ENCODE measurements around the gene SYNPR.

The SYNPR gene

DNA sequence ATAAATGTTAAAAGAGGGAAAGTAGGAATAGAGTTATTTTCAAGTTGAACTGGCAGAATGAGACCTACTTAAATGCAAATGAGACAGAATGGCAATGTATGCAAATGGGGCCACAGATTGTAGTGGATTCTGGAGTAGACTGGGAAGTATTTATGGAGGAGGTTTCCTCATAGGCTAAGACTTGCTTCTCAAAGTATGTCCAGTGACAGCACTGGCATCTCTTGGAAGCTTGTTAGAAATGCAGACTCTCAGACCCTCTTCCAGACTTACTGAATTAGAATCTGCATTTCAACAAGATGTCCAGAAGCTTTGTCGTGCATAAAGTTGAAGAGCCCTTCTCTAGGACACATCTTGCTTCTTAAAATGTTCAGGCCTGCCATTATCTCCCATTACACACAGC, 306.6 kb downstream of the SYNPR start:
- H3K36me3 ChIP-seq (ENCODE audit: insufficient read depth, low read length): no peaks in the 10 kb centered on the region
- H3K27ac ChIP-seq: no peak overlapping the region
- TF ChIP-seq POLR2AphosphoS5 (IDR thresholded peaks at IDR 0.05; ENCODE audit: borderline replicate concordance, low read depth, low read length) (no peak), EZH2 (IDR thresholded peaks at IDR 0.05) (no peak), FOXP2 (optimal IDR thresholded peaks at IDR 0.05; ENCODE audit: control extremely low read depth, extremely low read length, insufficient read depth) (no peak)
- no peak overlapping the region for H3K9ac ChIP-seq (ENCODE audit: insufficient read length)
- H3K9me3 ChIP-seq (ENCODE audit: low read depth, low read length): no peaks in the 10 kb centered on the region
- no peak overlapping the region for H3K4me3 ChIP-seq
- no peak for DNase-seq (ENCODE audit: low read depth, low spot score)

DNA sequence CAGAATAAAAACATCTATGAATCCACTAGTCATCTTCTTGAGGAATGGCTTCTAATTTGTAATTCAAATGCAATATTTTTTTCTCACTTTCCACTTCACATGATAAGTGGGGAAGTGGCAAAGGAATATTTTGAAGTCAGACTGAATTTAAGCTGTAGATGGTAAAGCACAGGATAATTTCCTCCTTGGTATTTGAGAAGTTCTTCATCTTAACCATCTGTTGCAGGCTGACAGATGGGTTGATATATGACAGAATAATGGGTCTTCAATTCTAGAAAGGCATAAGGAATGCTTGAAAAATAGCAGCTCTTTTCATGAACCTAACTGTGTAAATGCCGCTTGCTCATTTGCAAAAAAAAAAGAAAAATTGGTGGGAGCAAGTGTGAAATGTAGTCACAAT, 307.8 kb downstream of the SYNPR start:
- Histone ChIP-seq H3K9ac (ENCODE audit: insufficient read length) (no peak overlapping the region), H3K9me3 (ENCODE audit: low read depth, low read length) (no peaks in the 10 kb centered on the region), H3K4me3 (no peak overlapping the region), H3K27ac (no peak overlapping the region), H3K36me3 (ENCODE audit: insufficient read depth, low read length) (no peaks in the 10 kb centered on the region)
- no peak for DNase-seq (ENCODE audit: low read depth, low spot score)
- TF ChIP-seq EZH2 (IDR thresholded peaks at IDR 0.05) (no peak), FOXP2 (optimal IDR thresholded peaks at IDR 0.05; ENCODE audit: control extremely low read depth, extremely low read length, insufficient read depth) (no peak), POLR2AphosphoS5 (IDR thresholded peaks at IDR 0.05; ENCODE audit: borderline replicate concordance, low read depth, low read length) (no peak)

DNA sequence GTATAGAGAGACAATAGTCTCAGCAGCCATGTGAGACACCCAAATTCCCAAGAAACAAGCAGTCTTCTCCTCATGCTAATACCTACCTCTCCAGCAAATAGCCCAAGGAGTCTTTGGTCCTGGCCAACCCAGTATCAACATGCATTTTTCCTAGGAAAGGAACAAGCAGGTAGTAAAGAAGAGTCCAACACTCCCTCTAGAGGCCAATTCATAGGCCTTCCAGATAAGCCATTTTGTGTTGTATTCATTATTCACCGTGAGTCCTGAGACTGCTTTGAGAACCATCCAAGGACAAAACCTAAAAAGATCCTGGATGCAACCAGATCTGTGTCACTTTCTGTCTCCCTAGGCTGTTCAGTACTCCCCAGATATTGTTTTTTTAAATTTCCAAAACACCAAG, 310.8 kb downstream of the SYNPR start:
- DNase-seq (ENCODE audit: low read depth, low spot score): no peak
- Histone ChIP-seq H3K9me3 (ENCODE audit: low read depth, low read length) (no peaks in the 10 kb centered on the region), H3K9ac (ENCODE audit: insufficient read length) (no peak overlapping the region), H3K4me3 (no peak overlapping the region), H3K27ac (no peak overlapping the region), H3K36me3 (ENCODE audit: insufficient read depth, low read length) (no peaks in the 10 kb centered on the region)
- TF ChIP-seq EZH2 (IDR thresholded peaks at IDR 0.05): no peak
- no peak for TF ChIP-seq FOXP2 (optimal IDR thresholded peaks at IDR 0.05; ENCODE audit: control extremely low read depth, extremely low read length, insufficient read depth)
- no peak for TF ChIP-seq POLR2AphosphoS5 (IDR thresholded peaks at IDR 0.05; ENCODE audit: borderline replicate concordance, low read depth, low read length)

DNA sequence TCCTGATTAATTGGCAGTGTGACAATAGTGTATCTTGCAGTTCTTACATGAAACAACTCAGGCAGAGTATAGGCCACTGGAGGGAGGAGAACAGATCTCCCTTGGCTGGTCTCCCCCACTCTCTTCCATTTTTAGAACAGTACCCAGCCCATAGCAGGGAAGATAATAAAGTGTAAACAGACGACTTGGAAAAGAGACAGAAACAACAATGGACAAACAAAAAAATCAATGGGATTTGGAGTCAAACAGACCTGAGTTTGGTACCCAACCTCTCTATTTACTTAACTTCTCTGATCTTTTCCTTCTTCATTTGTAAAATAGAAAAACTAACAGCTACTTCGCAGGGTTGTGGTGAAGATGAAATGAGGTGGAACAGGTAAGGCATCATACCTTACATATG, 315.7 kb downstream of the SYNPR start:
- Histone ChIP-seq H3K27ac (no peak overlapping the region), H3K9ac (ENCODE audit: insufficient read length) (no peak overlapping the region), H3K9me3 (ENCODE audit: low read depth, low read length) (no peaks in the 10 kb centered on the region), H3K36me3 (ENCODE audit: insufficient read depth, low read length) (no peaks in the 10 kb centered on the region), H3K4me3 (no peak overlapping the region)
- no peak for TF ChIP-seq POLR2AphosphoS5 (IDR thresholded peaks at IDR 0.05; ENCODE audit: borderline replicate concordance, low read depth, low read length)
- no peak for TF ChIP-seq EZH2 (IDR thresholded peaks at IDR 0.05)
- TF ChIP-seq FOXP2 (optimal IDR thresholded peaks at IDR 0.05; ENCODE audit: control extremely low read depth, extremely low read length, insufficient read depth): no peak
- DNase-seq (ENCODE audit: low read depth, low spot score): no peak

DNA sequence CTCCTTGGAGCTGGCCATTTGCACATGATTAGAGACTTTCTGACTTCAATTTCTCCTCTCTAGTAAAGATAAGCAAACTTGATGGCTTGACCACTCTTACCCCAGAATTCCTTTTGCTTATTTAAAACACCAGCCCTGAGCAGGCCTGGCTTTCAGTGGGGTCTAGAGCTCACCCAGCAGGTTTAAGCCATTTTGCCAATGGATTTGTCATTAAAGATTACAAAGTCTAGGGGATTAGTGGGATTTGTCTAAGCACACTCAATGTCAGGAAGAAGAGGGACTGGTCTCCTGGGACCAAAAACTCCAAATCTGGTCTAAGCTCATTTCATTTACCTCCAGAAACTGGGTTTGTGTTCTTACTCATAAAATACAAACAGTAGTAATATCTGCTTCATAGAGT, 317.1 kb downstream of the SYNPR start:
- Histone ChIP-seq H3K9ac (ENCODE audit: insufficient read length) (no peak overlapping the region), H3K9me3 (ENCODE audit: low read depth, low read length) (no peaks in the 10 kb centered on the region), H3K4me3 (no peak overlapping the region), H3K36me3 (ENCODE audit: insufficient read depth, low read length) (no peaks in the 10 kb centered on the region), H3K27ac (no peak overlapping the region)
- TF ChIP-seq EZH2 (IDR thresholded peaks at IDR 0.05) (no peak), POLR2AphosphoS5 (IDR thresholded peaks at IDR 0.05; ENCODE audit: borderline replicate concordance, low read depth, low read length) (no peak), FOXP2 (optimal IDR thresholded peaks at IDR 0.05; ENCODE audit: control extremely low read depth, extremely low read length, insufficient read depth) (no peak)
- DNase-seq (ENCODE audit: low read depth, low spot score): no peak

DNA sequence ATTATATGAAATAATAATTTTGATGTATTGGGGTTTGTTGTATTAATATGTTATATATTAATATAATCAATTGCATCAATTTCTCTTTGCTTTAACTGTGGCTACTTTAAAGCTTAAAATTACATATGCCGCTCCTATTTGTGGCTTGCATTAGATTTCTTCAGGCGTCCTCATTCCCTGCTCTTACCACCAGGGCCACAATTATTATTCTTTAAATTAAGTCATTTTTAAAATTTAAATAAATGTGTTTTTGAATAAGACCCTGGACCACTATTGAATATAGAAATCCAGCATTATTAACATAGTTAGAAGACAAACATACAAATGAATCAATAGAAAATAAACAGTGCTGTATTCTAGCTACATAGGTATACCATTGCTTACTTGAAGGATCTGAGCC, 318.9 kb downstream of the SYNPR start:
- Histone ChIP-seq H3K9me3 (ENCODE audit: low read depth, low read length) (no peaks in the 10 kb centered on the region), H3K27ac (no peak overlapping the region), H3K9ac (ENCODE audit: insufficient read length) (no peak overlapping the region), H3K4me3 (no peak overlapping the region), H3K36me3 (ENCODE audit: insufficient read depth, low read length) (no peaks in the 10 kb centered on the region)
- TF ChIP-seq EZH2 (IDR thresholded peaks at IDR 0.05): no peak
- no peak for TF ChIP-seq FOXP2 (optimal IDR thresholded peaks at IDR 0.05; ENCODE audit: control extremely low read depth, extremely low read length, insufficient read depth)
- TF ChIP-seq POLR2AphosphoS5 (IDR thresholded peaks at IDR 0.05; ENCODE audit: borderline replicate concordance, low read depth, low read length): no peak
- no peak for DNase-seq (ENCODE audit: low read depth, low spot score)

DNA sequence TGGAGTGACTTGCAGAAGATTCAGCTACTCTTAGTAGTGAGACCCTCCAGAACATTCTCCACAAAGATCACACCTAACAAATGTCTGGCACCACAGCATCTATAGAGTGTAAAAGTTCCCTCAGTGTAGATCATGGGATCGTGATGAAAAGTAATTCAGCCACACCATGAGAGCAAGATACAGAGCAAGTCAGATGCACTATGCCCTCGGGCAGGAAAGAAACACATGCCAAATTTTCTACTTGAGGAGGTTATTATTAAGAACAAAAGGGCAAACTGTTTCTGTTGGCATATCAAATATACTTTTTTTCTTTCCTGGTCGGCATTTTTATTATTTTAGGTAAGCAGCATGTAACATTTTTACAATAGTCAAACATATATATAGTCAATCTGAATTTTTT, 329.6 kb downstream of the SYNPR start:
- H3K27ac ChIP-seq: no peak overlapping the region
- no peak for DNase-seq (ENCODE audit: low read depth, low spot score)
- no peaks in the 10 kb centered on the region for H3K9me3 ChIP-seq (ENCODE audit: low read depth, low read length)
- TF ChIP-seq FOXP2 (optimal IDR thresholded peaks at IDR 0.05; ENCODE audit: control extremely low read depth, extremely low read length, insufficient read depth) (no peak), POLR2AphosphoS5 (IDR thresholded peaks at IDR 0.05; ENCODE audit: borderline replicate concordance, low read depth, low read length) (no peak), EZH2 (IDR thresholded peaks at IDR 0.05) (no peak)
- H3K9ac ChIP-seq (ENCODE audit: insufficient read length): no peak overlapping the region
- H3K36me3 ChIP-seq (ENCODE audit: insufficient read depth, low read length): no peaks in the 10 kb centered on the region
- no peak overlapping the region for H3K4me3 ChIP-seq

DNA sequence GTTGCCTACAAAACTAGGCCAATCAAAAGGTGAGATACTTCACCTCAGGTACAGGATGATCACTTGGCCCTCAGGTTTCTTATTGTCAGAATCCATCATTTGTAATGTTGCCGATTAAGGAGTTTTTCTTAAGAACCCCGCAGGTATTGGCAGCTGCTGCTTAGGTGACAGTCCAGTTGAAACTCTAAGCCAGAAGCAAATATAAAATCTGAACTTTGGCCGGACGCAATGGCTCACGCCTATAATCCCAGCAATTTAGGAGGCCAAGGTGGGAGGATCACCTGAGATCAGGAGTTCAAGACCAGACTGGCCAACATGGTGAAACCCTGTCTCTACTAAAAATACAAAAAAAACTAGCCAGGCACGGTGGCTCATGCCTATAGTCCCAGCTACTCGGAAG, 331.3 kb downstream of the SYNPR start:
- TF ChIP-seq FOXP2 (optimal IDR thresholded peaks at IDR 0.05; ENCODE audit: control extremely low read depth, extremely low read length, insufficient read depth): no peak
- TF ChIP-seq POLR2AphosphoS5 (IDR thresholded peaks at IDR 0.05; ENCODE audit: borderline replicate concordance, low read depth, low read length): no peak
- TF ChIP-seq EZH2 (IDR thresholded peaks at IDR 0.05): no peak

DNA sequence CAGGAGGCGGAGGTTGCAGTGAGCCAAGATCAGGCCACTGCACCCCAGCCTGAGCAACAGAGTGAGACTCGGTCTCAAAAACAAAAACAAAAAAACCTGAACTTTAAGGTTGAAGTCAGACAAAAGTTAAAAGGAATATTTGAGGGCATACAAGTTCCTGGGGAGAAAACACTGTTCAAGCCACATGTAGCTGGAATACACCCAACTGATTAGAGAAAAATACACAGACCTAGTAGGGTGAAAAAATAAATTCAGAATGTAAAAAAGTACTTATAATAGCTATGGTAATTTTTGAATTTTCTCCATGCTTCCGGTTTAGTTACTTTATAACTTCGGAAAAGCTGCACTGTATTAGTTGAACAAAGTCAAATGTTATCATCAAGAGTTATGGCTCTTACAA, 331.7 kb downstream of the SYNPR start:
- Histone ChIP-seq H3K9ac (ENCODE audit: insufficient read length) (no peak overlapping the region), H3K9me3 (ENCODE audit: low read depth, low read length) (no peaks in the 10 kb centered on the region), H3K36me3 (ENCODE audit: insufficient read depth, low read length) (no peaks in the 10 kb centered on the region), H3K4me3 (no peak overlapping the region), H3K27ac (no peak overlapping the region)
- DNase-seq (ENCODE audit: low read depth, low spot score): no peak
- TF ChIP-seq EZH2 (IDR thresholded peaks at IDR 0.05): no peak
- TF ChIP-seq FOXP2 (optimal IDR thresholded peaks at IDR 0.05; ENCODE audit: control extremely low read depth, extremely low read length, insufficient read depth): no peak
- no peak for TF ChIP-seq POLR2AphosphoS5 (IDR thresholded peaks at IDR 0.05; ENCODE audit: borderline replicate concordance, low read depth, low read length)

More for the DNA sequence above, 331.3 kb downstream of the SYNPR start:
- Histone ChIP-seq H3K9ac (ENCODE audit: insufficient read length) (no peak overlapping the region), H3K9me3 (ENCODE audit: low read depth, low read length) (no peaks in the 10 kb centered on the region), H3K27ac (no peak overlapping the region), H3K36me3 (ENCODE audit: insufficient read depth, low read length) (no peaks in the 10 kb centered on the region), H3K4me3 (no peak overlapping the region)
- DNase-seq (ENCODE audit: low read depth, low spot score): no peak
